NCI-H446 treated with DMSO at 0.1 percent for 48 hours (cell line): ENCODE results near the gene COL28A1.
A peak's percentile ranks its signal among the peaks of the same experiment; 100 is the strongest.
"Not testable (repeated sequence)": the region's sequence is repeated elsewhere in the genome, so short reads cannot be mapped to it uniquely, and the experiment has no call there.

Experiments used
- DNase-seq: peaks from one replicate; lab custom pipeline; 2025; lab: John Stamatoyannopoulos, UW

Gene COL28A1

GRCh38 chr7:7464991-7465765 is 70.5 kb downstream of the COL28A1 start:
- not testable (repeated sequence) for DNase-seq

GRCh38 chr7:7454000-7454399 is 81.7 kb downstream of the COL28A1 start:
- no peak for DNase-seq

- no peak for DNase-seq
Observed at GRCh38 chr7:7452652-7453051, 83.0 kb downstream of the COL28A1 start.

- DNase-seq: no peak
Observed at GRCh38 chr7:7452119-7452518, 83.6 kb downstream of the COL28A1 start.

GRCh38 chr7:7449055-7449454 is 86.6 kb downstream of the COL28A1 start:
- no peak for DNase-seq

GRCh38 chr7:7446616-7447015 is 89.1 kb downstream of the COL28A1 start:
- no peak for DNase-seq

- DNase-seq: no peak
Observed at GRCh38 chr7:7443806-7444350, 91.8 kb downstream of the COL28A1 start.

- DNase-seq: no peak
Observed at GRCh38 chr7:7439564-7439963, 96.1 kb downstream of the COL28A1 start.

- DNase-seq: no peak
Observed at GRCh38 chr7:7438851-7439250, 96.8 kb downstream of the COL28A1 start.

GRCh38 chr7:7435978-7436377 is 99.7 kb downstream of the COL28A1 start:
- DNase-seq: no peak

GRCh38 chr7:7434329-7434728 is 101.3 kb downstream of the COL28A1 start:
- DNase-seq: no peak

GRCh38 chr7:7433811-7434210 is 101.9 kb downstream of the COL28A1 start:
- no peak for DNase-seq

GRCh38 chr7:7432979-7433378 is 102.7 kb downstream of the COL28A1 start:
- DNase-seq: no peak

GRCh38 chr7:7428806-7429205 is 106.9 kb downstream of the COL28A1 start:
- DNase-seq: no peak

- no peak for DNase-seq
Observed at GRCh38 chr7:7427363-7427762, 108.3 kb downstream of the COL28A1 start.

- DNase-seq: no peak
Observed at GRCh38 chr7:7426676-7427075, 109.0 kb downstream of the COL28A1 start.

- DNase-seq: no peak
Observed at GRCh38 chr7:7425321-7425720, 110.4 kb downstream of the COL28A1 start.

- DNase-seq: peak; percentile 42
Observed at GRCh38 chr7:7424151-7424873, 111.4 kb downstream of the COL28A1 start.

GRCh38 chr7:7422641-7423040 is 113.0 kb downstream of the COL28A1 start:
- DNase-seq: no peak

GRCh38 chr7:7421826-7422225 is 113.8 kb downstream of the COL28A1 start:
- no peak for DNase-seq

GRCh38 chr7:7418997-7419396 is 116.7 kb downstream of the COL28A1 start:
- no peak for DNase-seq

GRCh38 chr7:7417851-7418250 is 117.8 kb downstream of the COL28A1 start:
- no peak for DNase-seq

- DNase-seq: no peak
Observed at GRCh38 chr7:7417414-7417813, 118.3 kb downstream of the COL28A1 start.
